Activated T-helper 2 cell treated with anti-CD3 and anti-CD28 coated beads, Interferon-gamma antibody, Interleukin-2, Interleukin-4, amounts not matched to agents 10 μg/mL and 5 μg/mL and 100 μg/mL, durations not matched to agents 14 hours and 24 hours and 36 hours (primary cell): ENCODE measurements around the gene FUNDC1. TPM values are rescaled to one million over a fixed set of nuclear protein-coding genes. Genes with fewer than 3 reads are reported as not detected.

ENCODE experiments used
- total RNA-seq: library from RNA; stranded (reverse); gene quantifications from 2 replicates; pipeline ENCODE4 v1.2.3, GENCODE V29; 2022

Gene FUNDC1
- total RNA-seq, 1 donor from 2014 or later: 9.0 TPM

Other genes starting within 250 kb of the FUNDC1 start
- not detected in 2 replicates for gene EFHC2, start 199.2 kb downstream of the FUNDC1 start, total RNA-seq